Measurements from ENCODE around the gene STK17B. TPM values are rescaled to one million over a fixed set of nuclear protein-coding genes. Genes with fewer than 3 reads are reported as not detected.
"Not testable (repeated sequence)": the region's sequence is repeated elsewhere in the genome, so short reads cannot be mapped to it uniquely, and the experiment has no call there.

Gene STK17B
- total and polyA plus RNA-seq, 2 of the 8 experiments (the other 6 are each of a cell fraction or from before 2014, with no cell fraction given): 1.8 to 10.5 TPM

GRCh38 chr2:196187175-196187700 is 15.9 kb upstream of the STK17B start:
- H2BK120ac ChIP-seq (replicated peaks; ENCODE audit: low read depth, low read length); H3K23ac ChIP-seq (ENCODE audit: insufficient read length); H2AK5ac ChIP-seq (ENCODE audit: low read depth, low read length); H2BK5ac ChIP-seq (ENCODE audit: low read depth, low read length); H4K8ac ChIP-seq (ENCODE audit: extremely low read depth, insufficient read depth, low read length); H3K4me1 ChIP-seq (replicated peaks in 1 of 4; ENCODE audit: control insufficient read depth in 3 of 4, insufficient read depth in 4 of 4, low read length in 3 of 4); H3K23me2 ChIP-seq (ENCODE audit: low read depth, low read length); H2BK15ac ChIP-seq (ENCODE audit: low read length); H3K27ac ChIP-seq (ENCODE audit: low read depth, low read length); H4K91ac ChIP-seq (replicated peaks; ENCODE audit: insufficient read length, low read length); H3K9ac ChIP-seq (replicated peaks in 1 of 4; ENCODE audit: extremely low read depth in 1 of 4, low read depth in 3 of 4, low read length in 3 of 4); H3K36me3 ChIP-seq (ENCODE audit: control insufficient read depth in 2 of 4, insufficient read depth in 4 of 4, low read length in 3 of 4); H4K5ac ChIP-seq (ENCODE audit: insufficient read length, low read depth, low read length); DNase-seq (ENCODE audit: low read depth in 1 of 2, low spot score in 2 of 2); H3K9me3 ChIP-seq (ENCODE audit: insufficient read depth in 2 of 2, low read depth in 1 of 2, low read length in 1 of 2); H3K14ac ChIP-seq (ENCODE audit: insufficient read length); H3K56ac ChIP-seq (replicated peaks; ENCODE audit: insufficient read length, low read depth, low read length); H4K20me1 ChIP-seq (replicated peaks in 1 of 2; ENCODE audit: control insufficient read depth in 1 of 2, insufficient read depth in 2 of 2, low read length in 2 of 2); POLR2A ChIA-PET (ENCODE audit: partially characterized antibody); H3K79me2 ChIP-seq (ENCODE audit: control insufficient read depth in 1 of 2, insufficient read depth in 2 of 2, low read length in 2 of 2); H3K18ac ChIP-seq (ENCODE audit: extremely low read depth, low read length); H3K4me3 ChIP-seq (ENCODE audit: extremely low read depth in 1 of 4, insufficient read depth in 2 of 4, low read depth in 3 of 4, low read length in 4 of 4); H2AFZ ChIP-seq (ENCODE audit: low read length); H3K27me3 ChIP-seq (replicated peaks in 1 of 4; ENCODE audit: control insufficient read depth in 3 of 4, extremely low read depth in 1 of 4, insufficient read depth in 3 of 4, low read length in 3 of 4); H3K4me2 ChIP-seq (ENCODE audit: insufficient read depth in 1 of 2, low read depth in 2 of 2, low read length in 2 of 2); H3K4ac ChIP-seq (replicated peaks; ENCODE audit: insufficient read length, low read depth, low read length); FAIRE-seq; H2BK20ac ChIP-seq (ENCODE audit: low read length); CTCF ChIA-PET (ENCODE audit: partially characterized antibody); H3K79me1 ChIP-seq (ENCODE audit: low read depth, low read length); H2BK12ac ChIP-seq (ENCODE audit: low read depth, low read length): not testable (repeated sequence)
- 97% methylated on average over 2 of the region's 2 CpGs; no CpG with 5 or more reads in 1 of the 2 experiments for WGBS, 2 experiments (ENCODE audit: extremely low coverage in 1 of 2, insufficient coverage in 1 of 2, insufficient read length in 1 of 2, insufficient replicate concordance in 2 of 2, low coverage in 1 of 2, low lambda C conversion rate in 2 of 2, missing lambda C conversion rate in 1 of 2)

Data from H1 (cell line).